DND-41 (cell line): ENCODE results near the gene TARP.

ENCODE experiments used
- ATAC-seq: fragments of 200-7000 bp; cut with Tn5 transposase; 3 replicates; pipeline ENCODE4 v1.9.1; 2021; ENCODE audit warnings: low read depth; ENCODE audit not compliant: insufficient read depth
- DNase-seq: peaks from one replicate; pipeline ENCODE4 v3.0.0-alpha.2; 2020
- H2AFZ ChIP-seq: 2 replicates; pipeline ENCODE4 v1.6.0; 2012; ENCODE audit warnings: low read depth, low read length
- H3K27ac ChIP-seq: 2 replicates; pipeline ENCODE4 v1.5.1; 2012; ENCODE audit warnings: low read length, inconsistent platforms
- H3K27me3 ChIP-seq: fragments of 200-600 bp; sonication (generic); 2 replicates; pipeline ENCODE4 v1.6.0; 2012; ENCODE audit warnings: low read length, mild to moderate bottlenecking, inconsistent platforms; ENCODE audit not compliant: insufficient read depth, poor library complexity
- H3K36me3 ChIP-seq: 2 replicates; pipeline ENCODE4 v1.5.1; 2012; ENCODE audit warnings: low read length, inconsistent platforms; ENCODE audit not compliant: insufficient read depth
- H3K4me1 ChIP-seq: 2 replicates; pipeline ENCODE4 v1.5.1; 2012; ENCODE audit warnings: mild to moderate bottlenecking, low read length; ENCODE audit not compliant: insufficient read depth
- H3K4me2 ChIP-seq: 2 replicates; pipeline ENCODE4 v1.6.0; 2012; ENCODE audit warnings: mild to moderate bottlenecking, moderate library complexity, low read length, inconsistent platforms; ENCODE audit not compliant: insufficient read depth
- H3K4me3 ChIP-seq, 2 experiments: fragments of 200-600 bp in 1 of 2; shearing (Covaris generic) in 1 of 2; 2 replicates each; pipeline ENCODE4 v1.5.1; 2012 to 2016; ENCODE audit warnings: inconsistent platforms in 2 of 2, low read length in 2 of 2, mild to moderate bottlenecking in 2 of 2, low read depth in 1 of 2, moderate library complexity in 1 of 2
- H3K79me2 ChIP-seq: 2 replicates; pipeline ENCODE4 v1.6.0; 2012; ENCODE audit warnings: low read length, inconsistent platforms; ENCODE audit not compliant: insufficient read depth
- H3K9ac ChIP-seq: 2 replicates; pipeline ENCODE4 v1.6.0; 2012; ENCODE audit warnings: low read depth, mild to moderate bottlenecking, inconsistent platforms, low read length, moderate library complexity
- H3K9me3 ChIP-seq: 2 replicates; pipeline ENCODE4 v1.5.1; 2012; ENCODE audit warnings: low read length, moderate library complexity, mild to moderate bottlenecking, inconsistent platforms; ENCODE audit not compliant: insufficient read depth, severe bottlenecking
- H4K20me1 ChIP-seq: 2 replicates; pipeline ENCODE4 v1.6.0; 2012; ENCODE audit warnings: low read length; ENCODE audit not compliant: insufficient read depth
- CTCF ChIP-seq: IDR thresholded peaks from 2 replicates; pipeline ENCODE4 v1.5.1; 2012; ENCODE audit warnings: borderline replicate concordance, low read length, moderate library complexity, mild to moderate bottlenecking; ENCODE audit not compliant: poor library complexity, severe bottlenecking; ENCODE audit errors: extremely low read depth
- EZH2 ChIP-seq: IDR thresholded peaks from 3 replicates; pipeline ENCODE4 v1.6.1; 2012; ENCODE audit warnings: borderline replicate concordance, low read depth, mild to moderate bottlenecking, moderate library complexity, low read length, inconsistent platforms; ENCODE audit not compliant: severe bottlenecking

The TARP gene

GRCh38 chr7:38299275-38299931 is 26.0 kb upstream of the TARP start:
- H3K9ac ChIP-seq, result no peak overlapping the region
- no peaks in the 10 kb centered on the region for H3K36me3 ChIP-seq
- no peak overlapping the region for H2AFZ ChIP-seq
- no peak overlapping the region for H3K27ac ChIP-seq
- H3K79me2 ChIP-seq, result no peaks in the 10 kb centered on the region
- TF ChIP-seq EZH2, result no peak
- TF ChIP-seq CTCF, result no peak
- H3K27me3 ChIP-seq, result no peaks in the 10 kb centered on the region
- DNase-seq (no peak), ATAC-seq (no peak)
- no peaks in the 10 kb centered on the region for H3K4me1 ChIP-seq
- H3K4me3 ChIP-seq, result no peak overlapping the region
- no peak overlapping the region for H3K4me2 ChIP-seq
- H3K9me3 ChIP-seq, result no peaks in the 10 kb centered on the region
- no peaks in the 10 kb centered on the region for H4K20me1 ChIP-seq

GRCh38 chr7:38296059-38296857 is 22.8 kb upstream of the TARP start:
- H3K9ac ChIP-seq, result no peak overlapping the region
- H3K27me3 ChIP-seq, result no peaks in the 10 kb centered on the region
- H3K36me3 ChIP-seq, result no peaks in the 10 kb centered on the region
- no peak for ATAC-seq
- no peaks in the 10 kb centered on the region for H3K4me1 ChIP-seq
- no peak for DNase-seq
- no peaks in the 10 kb centered on the region for H3K79me2 ChIP-seq
- TF ChIP-seq CTCF (no peak), EZH2 (no peak)
- H3K4me3 ChIP-seq, result no peak overlapping the region
- H3K9me3 ChIP-seq, result no peaks in the 10 kb centered on the region
- no peak overlapping the region for H3K4me2 ChIP-seq
- no peaks in the 10 kb centered on the region for H4K20me1 ChIP-seq
- no peak overlapping the region for H2AFZ ChIP-seq
- no peak overlapping the region for H3K27ac ChIP-seq

GRCh38 chr7:38294926-38295325 is 21.5 kb upstream of the TARP start:
- Histone ChIP-seq H3K27me3 (no peaks in the 10 kb centered on the region), H3K9me3 (no peaks in the 10 kb centered on the region), H3K4me1 (no peaks in the 10 kb centered on the region)

More at GRCh38 chr7:38294926-38295325, 21.5 kb upstream of the TARP start:
- Histone ChIP-seq H3K79me2 (no peaks in the 10 kb centered on the region), H3K9ac (no peak overlapping the region), H3K36me3 (no peaks in the 10 kb centered on the region), H4K20me1 (no peaks in the 10 kb centered on the region), H3K4me2 (no peak overlapping the region), H3K27ac (no peak overlapping the region), H3K4me3 (no peak overlapping the region), H2AFZ (no peak overlapping the region)
- no peak for ATAC-seq
- no peak for DNase-seq
- TF ChIP-seq EZH2 (no peak), CTCF (no peak)
